ENCODE measurements around the gene CDK2. TPM values are rescaled to one million over a fixed set of nuclear protein-coding genes. Genes with fewer than 3 reads are reported as not detected.

CDK2 gene
- polyA plus RNA-seq, 1 donor (not counting 4 experiments of a cell fraction or from before 2014, with no cell fraction given) = 49.3 TPM

- Histone ChIP-seq H3K79me2 (ENCODE audit: control insufficient read depth, insufficient read depth, low read length) (peaks cover 15% of the 10 kb centered on the region), H3K4me1 (ENCODE audit: control insufficient read depth, extremely low read depth, insufficient read depth, low read length) (peaks cover 25% of the 10 kb centered on the region), H3K9me3 (ENCODE audit: control insufficient read depth, low read depth, low read length) (no peaks in the 10 kb centered on the region), H3K4me3 (ENCODE audit: control insufficient read depth in 2 of 3, extremely low read depth in 1 of 3, insufficient read depth in 2 of 3, low read depth in 1 of 3, low read length in 3 of 3) (no peak overlapping the region), H3K27ac (ENCODE audit: control insufficient read depth, insufficient read depth, low read length) (no peak overlapping the region), H3K36me3 (ENCODE audit: control insufficient read depth in 2 of 2, extremely low read depth in 1 of 2, insufficient read depth in 2 of 2, low read length in 2 of 2) (peaks cover 0 to 22% of the 10 kb centered on the region in 2 experiments), H2AFZ (ENCODE audit: control insufficient read depth, low read length) (no peak overlapping the region), H3K4me2 (ENCODE audit: control insufficient read depth, extremely low read depth, insufficient read depth, low read depth, low read length) (no peak overlapping the region), H3K9ac (ENCODE audit: control insufficient read depth, extremely low read depth, insufficient read depth, low read length) (no peak overlapping the region), H4K20me1 (ENCODE audit: control insufficient read depth, extremely low read depth, insufficient read depth, low read length) (no peaks in the 10 kb centered on the region), H3K9me1 (ENCODE audit: control insufficient read depth, extremely low read depth, insufficient read depth, low read length) (no peaks in the 10 kb centered on the region), H3K27me3 (ENCODE audit: control insufficient read depth, extremely low read depth, insufficient read depth, low read length) (no peaks in the 10 kb centered on the region)
- dilution Hi-C loops (cut with MboI; ENCODE audit: extremely low pct_ligation_motif_present, low sequenced_read_pairs) = no loop called here
- FAIRE-seq = no peak
- no peak for DNase-seq (ENCODE audit: low read depth, low spot score)
- TF ChIP-seq EZH2 (IDR thresholded peaks at IDR 0.05; ENCODE audit: low read length) (no peak), CTCF (optimal IDR thresholded peaks at IDR 0.05 in 1 of 3, IDR thresholded peaks at IDR 0.05 in 1 of 3, conservative IDR thresholded peaks at IDR 0.05 in 1 of 3; ENCODE audit: extremely low read depth in 1 of 3, insufficient read depth in 2 of 3, low read length in 3 of 3) (no peak)
These were observed 2.7 kb downstream of the CDK2 start for GRCh38 chr12:55969356-55969755.

GRCh38 chr12:55970775-55971174 is 4.1 kb downstream of the CDK2 start:
- no peaks in the 10 kb centered on the region for H3K9me1 ChIP-seq (ENCODE audit: control insufficient read depth, extremely low read depth, insufficient read depth, low read length)
- H3K79me2 ChIP-seq (ENCODE audit: control insufficient read depth, insufficient read depth, low read length) = peaks cover 28% of the 10 kb centered on the region
- H4K20me1 ChIP-seq (ENCODE audit: control insufficient read depth, extremely low read depth, insufficient read depth, low read length) = no peaks in the 10 kb centered on the region
- dilution Hi-C loops (cut with MboI; ENCODE audit: extremely low pct_ligation_motif_present, low sequenced_read_pairs) = no loop called here
- no peak overlapping the region for H2AFZ ChIP-seq (ENCODE audit: control insufficient read depth, low read length)
- H3K36me3 ChIP-seq (ENCODE audit: control insufficient read depth in 2 of 2, extremely low read depth in 1 of 2, insufficient read depth in 2 of 2, low read length in 2 of 2) = peaks cover 0 to 22% of the 10 kb centered on the region in 2 experiments
- H3K27ac ChIP-seq (ENCODE audit: control insufficient read depth, insufficient read depth, low read length) = no peak overlapping the region
- no peaks in the 10 kb centered on the region for H3K27me3 ChIP-seq (ENCODE audit: control insufficient read depth, extremely low read depth, insufficient read depth, low read length)
- H3K4me1 ChIP-seq (ENCODE audit: control insufficient read depth, extremely low read depth, insufficient read depth, low read length) = peaks cover 34% of the 10 kb centered on the region
- no peak overlapping the region for H3K9ac ChIP-seq (ENCODE audit: control insufficient read depth, extremely low read depth, insufficient read depth, low read length)
- TF ChIP-seq EZH2 (IDR thresholded peaks at IDR 0.05; ENCODE audit: low read length) = no peak
- no peak for TF ChIP-seq CTCF (optimal IDR thresholded peaks at IDR 0.05 in 1 of 3, IDR thresholded peaks at IDR 0.05 in 1 of 3, conservative IDR thresholded peaks at IDR 0.05 in 1 of 3; ENCODE audit: extremely low read depth in 1 of 3, insufficient read depth in 2 of 3, low read length in 3 of 3)
- DNase-seq (ENCODE audit: low read depth, low spot score) (no peak), FAIRE-seq (no peak)
- H3K9me3 ChIP-seq (ENCODE audit: control insufficient read depth, low read depth, low read length) = no peaks in the 10 kb centered on the region
- H3K4me3 ChIP-seq (ENCODE audit: control insufficient read depth in 2 of 3, extremely low read depth in 1 of 3, insufficient read depth in 2 of 3, low read depth in 1 of 3, low read length in 3 of 3) = no peak overlapping the region
- no peak overlapping the region for H3K4me2 ChIP-seq (ENCODE audit: control insufficient read depth, extremely low read depth, insufficient read depth, low read depth, low read length)

Measured in keratinocyte (primary cell).